PC-3 (cell line): Measurements from ENCODE around the gene HPCA. TPM values are rescaled to one million over a fixed set of nuclear protein-coding genes. Genes with fewer than 3 reads are reported as not detected.

Source experiments
- ATAC-seq: fragments of 200-7000 bp; cut with Tn5 transposase; 2 replicates; pipeline ENCODE4 v1.9.1; 2020; ENCODE audit warnings: mild to moderate bottlenecking, moderate library complexity
- BruUV-seq: library from RNA; stranded (reverse); fragments of 400-500 nt; replicated peaks from 2 replicates; lab custom pipeline; 2021; lab: Mats Ljungman, UMichigan
- CTCF ChIA-PET: fragments of 300-600 bp; sonication (Branson Sonifier 250); formaldehyde crosslinking; loops from one replicate; lab custom pipeline; 2022; ENCODE audit warnings: antibody characterized with exemption; lab: Charles Lee
- POLR2A ChIA-PET: fragments of 300-600 bp; sonication (Branson Sonifier 250); formaldehyde crosslinking; loops from one replicate; lab custom pipeline; 2022; ENCODE audit warnings: antibody characterized with exemption; ENCODE audit not compliant: unreplicated experiment; lab: Charles Lee
- DNase-seq: peaks from one replicate; pipeline ENCODE4 v3.0.0-alpha.2; 2015
- H2AFZ ChIP-seq: fragments of 300-600 bp; sonication (generic); 2 replicates; pipeline ENCODE4 v1.6.0; 2016; ENCODE audit warnings: antibody characterized with exemption, low read length
- H3F3A ChIP-seq: fragments of 300-600 bp; sonication (generic); one replicate; pipeline ENCODE4 v1.6.0; 2017; ENCODE audit warnings: antibody characterized with exemption, low read length, control low read depth, mild to moderate bottlenecking; ENCODE audit not compliant: unreplicated experiment
- H3K27ac ChIP-seq: fragments of 300-600 bp; sonication (generic); 2 replicates; pipeline ENCODE4 v1.5.1; 2016; ENCODE audit warnings: mild to moderate bottlenecking, low read length
- H3K27me3 ChIP-seq: fragments of 300-600 bp; sonication (generic); 2 replicates; pipeline ENCODE4 v1.6.1; 2016; ENCODE audit warnings: low read length, mixed read lengths
- H3K36me3 ChIP-seq: fragments of 300-600 bp; sonication (generic); 2 replicates; pipeline ENCODE4 v1.6.1; 2016; ENCODE audit warnings: low read depth, mixed run types, low read length, mixed read lengths
- H3K4me1 ChIP-seq: fragments of 300-600 bp; sonication (generic); 2 replicates; pipeline ENCODE4 v1.5.1; 2016; ENCODE audit warnings: low read length; ENCODE audit not compliant: insufficient read depth
- H3K4me2 ChIP-seq: fragments of 300-600 bp; sonication (generic); 2 replicates; pipeline ENCODE4 v1.6.0; 2016; ENCODE audit warnings: low read length
- H3K4me3 ChIP-seq: fragments of 300-600 bp; sonication (generic); 2 replicates; pipeline ENCODE4 v1.5.1; 2016; ENCODE audit warnings: mild to moderate bottlenecking, low read length, mixed read lengths
- H3K79me2 ChIP-seq: fragments of 300-600 bp; sonication (generic); 2 replicates; pipeline ENCODE4 v1.6.1; 2017; ENCODE audit warnings: low read length, mixed read lengths
- H3K9ac ChIP-seq: fragments of 300-600 bp; sonication (generic); 2 replicates; pipeline ENCODE4 v1.6.0; 2016; ENCODE audit warnings: mild to moderate bottlenecking, low read length
- H3K9me2 ChIP-seq: fragments of 300-600 bp; sonication (generic); replicated peaks from 2 replicates; pipeline ENCODE4 v1.6.1; 2016; ENCODE audit warnings: mixed run types, low read length, mixed read lengths
- H3K9me3 ChIP-seq: fragments of 300-600 bp; sonication (generic); 2 replicates; pipeline ENCODE4 v1.6.1; 2016; ENCODE audit warnings: low read length, mixed read lengths
- H4K20me1 ChIP-seq: fragments of 300-600 bp; sonication (generic); 2 replicates; pipeline ENCODE4 v1.6.1; 2016; ENCODE audit warnings: low read length, mixed read lengths
- EZH2 ChIP-seq: fragments of 300-600 bp; sonication (generic); IDR thresholded peaks from one replicate; pipeline ENCODE4 v1.6.1; 2017; ENCODE audit warnings: antibody characterized with exemption, mild to moderate bottlenecking, low read length; ENCODE audit not compliant: unreplicated experiment
- EZH2phosphoT487 ChIP-seq: fragments of 300-600 bp; sonication (generic); IDR thresholded peaks from 2 replicates; pipeline ENCODE4 v1.6.1; 2018; ENCODE audit warnings: mild to moderate bottlenecking, antibody characterized with exemption, low read length, borderline replicate concordance
- intact Hi-C: fragments of 100-400 bp; cut with micrococcal nuclease; formaldehyde crosslinking; loops from 2 replicates; pipeline ENCODE4 v1.9.0; 2023
- total RNA-seq: library from RNA; depleted of rRNA; stranded (reverse); fragments of >200 nt; gene quantifications from 2 replicates; pipeline ENCODE4 v1.2.3, GENCODE V29; 2014
- TF ChIP-seq, protein P1 (sequence below): fragments of 300-600 bp; sonication (generic); conservative IDR thresholded peaks from 2 replicates; pipeline ENCODE4 v1.5.1; 2017; ENCODE audit warnings: antibody characterized with exemption, low read depth, mild to moderate bottlenecking, low read length

HPCA gene
- total RNA-seq, 1 experiment from 2014 or later, result not detected

- H3K9ac ChIP-seq, result no peak overlapping the region
- POLR2A ChIA-PET, result no interaction called here
- H3K79me2 ChIP-seq, result no peaks in the 10 kb centered on the region
- 0 out of 2 replicates have a peak, but pooled peaks cover 4% of the 10 kb centered on the region for H3K4me1 ChIP-seq
- no TSS peak for BruUV-seq
- no peak overlapping the region for H2AFZ ChIP-seq
- CTCF ChIA-PET, result no interaction called here
- H3K4me2 ChIP-seq, result peak overlapping the region; percentile 35
- H3K9me2 ChIP-seq, result no peaks in the 10 kb centered on the region
- no peaks in the 10 kb centered on the region for H3K36me3 ChIP-seq
- DNase-seq (no peak), ATAC-seq (no peak)
- H3K27ac ChIP-seq, result no peak overlapping the region
- H4K20me1 ChIP-seq, result no peaks in the 10 kb centered on the region
- no peaks in the 10 kb centered on the region for H3F3A ChIP-seq
- no peaks in the 10 kb centered on the region for H3K9me3 ChIP-seq
- TF ChIP-seq, protein P1, sequence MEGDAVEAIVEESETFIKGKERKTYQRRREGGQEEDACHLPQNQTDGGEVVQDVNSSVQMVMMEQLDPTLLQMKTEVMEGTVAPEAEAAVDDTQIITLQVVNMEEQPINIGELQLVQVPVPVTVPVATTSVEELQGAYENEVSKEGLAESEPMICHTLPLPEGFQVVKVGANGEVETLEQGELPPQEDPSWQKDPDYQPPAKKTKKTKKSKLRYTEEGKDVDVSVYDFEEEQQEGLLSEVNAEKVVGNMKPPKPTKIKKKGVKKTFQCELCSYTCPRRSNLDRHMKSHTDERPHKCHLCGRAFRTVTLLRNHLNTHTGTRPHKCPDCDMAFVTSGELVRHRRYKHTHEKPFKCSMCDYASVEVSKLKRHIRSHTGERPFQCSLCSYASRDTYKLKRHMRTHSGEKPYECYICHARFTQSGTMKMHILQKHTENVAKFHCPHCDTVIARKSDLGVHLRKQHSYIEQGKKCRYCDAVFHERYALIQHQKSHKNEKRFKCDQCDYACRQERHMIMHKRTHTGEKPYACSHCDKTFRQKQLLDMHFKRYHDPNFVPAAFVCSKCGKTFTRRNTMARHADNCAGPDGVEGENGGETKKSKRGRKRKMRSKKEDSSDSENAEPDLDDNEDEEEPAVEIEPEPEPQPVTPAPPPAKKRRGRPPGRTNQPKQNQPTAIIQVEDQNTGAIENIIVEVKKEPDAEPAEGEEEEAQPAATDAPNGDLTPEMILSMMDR, result no peak
- TF ChIP-seq EZH2phosphoT487 (no peak), EZH2 (no peak)
- intact Hi-C loops, result no loop called here
- H3K27me3 ChIP-seq, result peaks cover 10% of the 10 kb centered on the region; the same call in 1 of the 2 replicates
- no peak overlapping the region for H3K4me3 ChIP-seq
Measured at GRCh38 chr1:32869923-32870614, 16.2 kb upstream of the HPCA start.

GRCh38 chr1:32870615-32871363 is 15.5 kb upstream of the HPCA start, which contains the start of gene FNDC5:
Gene FNDC5, minus strand, starts transcription at chr1:32870912.
- intact Hi-C loops, result loop anchor here (1.0 kb wide), 1 partner anchor 158 kb away; no protein-coding TSS in a partner anchor
- Histone ChIP-seq H3K27me3 (peaks cover 10% of the 10 kb centered on the region; the same call in 1 of the 2 replicates), H3F3A (no peaks in the 10 kb centered on the region), H3K79me2 (no peaks in the 10 kb centered on the region), H2AFZ (peak within 1 kb of the TSS; percentile 58), H3K36me3 (no peaks in the 10 kb centered on the region), H4K20me1 (no peaks in the 10 kb centered on the region), H3K9ac (no peak within 1 kb of the TSS), H3K4me1 (0 out of 2 replicates have a peak, but pooled peaks cover 4% of the 10 kb centered on the region), H3K4me2 (peak within 1 kb of the TSS; percentile 77), H3K27ac (no peak within 1 kb of the TSS), H3K9me3 (no peaks in the 10 kb centered on the region), H3K4me3 (peak within 1 kb of the TSS; percentile 47; the same call in 1 of the 2 replicates), H3K9me2 (no peaks in the 10 kb centered on the region)
- POLR2A ChIA-PET, result interaction anchor here (0.5 kb wide), 1 partner anchor 1574 kb away, joined by 3 read pairs; the partner anchor contains the start of genes SNRNP40 and ZCCHC17
- DNase-seq, result no peak
- CTCF ChIA-PET, result interaction anchor here (0.6 to 0.7 kb wide), 2 partner anchors 17 to 350 kb away, joined by 3 to 4 read pairs; no protein-coding TSS in a partner anchor
- no peak for TF ChIP-seq EZH2phosphoT487
- TF ChIP-seq, protein P1, result no peak
- TF ChIP-seq EZH2, result peak; percentile 48
- BruUV-seq, result no TSS peak
- peak; percentile 48 for ATAC-seq
